K562 (cell line): ENCODE data around the gene RNF151. TPM values are rescaled to one million over a fixed set of nuclear protein-coding genes. Genes with fewer than 3 reads are reported as not detected.

Experiments
- ELK1 ChIP-seq: sonication (generic); formaldehyde crosslinking; IDR thresholded peaks from 2 replicates; pipeline ENCODE4 v1.8.1; 2022; ENCODE audit warnings: missing genetic modification reagents
- HES1 ChIP-seq: fragments of 450-650 bp; IDR thresholded peaks from 2 replicates; pipeline ENCODE4 v1.6.1; 2016; ENCODE audit warnings: low read depth, mild to moderate bottlenecking, moderate library complexity
- ILF3 ChIP-seq: fragments of 450-650 bp; IDR thresholded peaks from 2 replicates; pipeline ENCODE4 v1.6.1; 2018; ENCODE audit warnings: antibody characterized with exemption, mild to moderate bottlenecking, moderate library complexity, borderline replicate concordance
- KAT2B ChIP-seq: IDR thresholded peaks from one replicate; pipeline ENCODE4 v1.6.1; 2012; ENCODE audit warnings: low read depth, mild to moderate bottlenecking, control low read depth, inconsistent platforms, low read length, moderate library complexity
- KDM4B ChIP-seq, 2 experiments: fragments of 450-650 bp in 1 of 2; sonication (generic) in 1 of 2; IDR thresholded peaks; 2 replicates each; pipeline ENCODE4 v1.6.1; 2016 to 2017; ENCODE audit warnings: borderline replicate concordance in 2 of 2, antibody characterized with exemption in 1 of 2, low read depth in 1 of 2, mild to moderate bottlenecking in 1 of 2
- KHSRP ChIP-seq: fragments of 450-650 bp; IDR thresholded peaks from 2 replicates; pipeline ENCODE4 v1.6.1; 2017
- MNT ChIP-seq, 2 experiments: fragments of 450-650 bp; conservative IDR thresholded peaks; 2 replicates each; pipeline ENCODE4 v1.6.1; 2017; ENCODE audit warnings: mild to moderate bottlenecking in 2 of 2, moderate library complexity in 2 of 2
- MYBL2 ChIP-seq, 2 experiments: fragments of 450-650 bp in 1 of 2; sonication (generic) in 1 of 2; formaldehyde crosslinking in 1 of 2; IDR thresholded peaks; 2 replicates each; pipeline versions ENCODE4 v1.6.1 to v1.8.1; 2017 to 2022; ENCODE audit warnings: borderline replicate concordance in 1 of 2, inconsistent platforms in 1 of 2, low read depth in 1 of 2, mild to moderate bottlenecking in 1 of 2, missing genetic modification reagents in 1 of 2, moderate library complexity in 1 of 2
- NFIC ChIP-seq: fragments of 450-650 bp; IDR thresholded peaks from 2 replicates; pipeline ENCODE4 v1.6.1; 2017; ENCODE audit warnings: mild to moderate bottlenecking, inconsistent platforms
- NR1H2 ChIP-seq: sonication (generic); formaldehyde crosslinking; IDR thresholded peaks from 2 replicates; pipeline ENCODE4 v1.4.0; 2020; ENCODE audit warnings: mild to moderate bottlenecking, missing genetic modification reagents
- PTTG1 ChIP-seq: fragments of 450-650 bp; IDR thresholded peaks from 2 replicates; pipeline ENCODE4 v1.6.1; 2016; ENCODE audit warnings: low read depth, mild to moderate bottlenecking, missing genetic modification characterization, missing compliant biosample characterization
- SMAD4 ChIP-seq: fragments of 250-450 bp; sonication (Bioruptor Pico); conservative IDR thresholded peaks from 2 replicates; pipeline ENCODE4 v1.8.0; 2021; ENCODE audit warnings: inconsistent platforms, mild to moderate bottlenecking, moderate library complexity
- TFAM ChIP-seq: fragments of 250-450 bp; sonication (Bioruptor Pico); conservative IDR thresholded peaks from 2 replicates; pipeline ENCODE4 v1.5.0; 2021; ENCODE audit warnings: mild to moderate bottlenecking, moderate library complexity
- ZC3H4 ChIP-seq: sonication (generic); formaldehyde crosslinking; IDR thresholded peaks from 2 replicates; pipeline ENCODE4 v1.9.0; 2021; ENCODE audit warnings: missing genetic modification reagents, borderline replicate concordance
- ZKSCAN1 ChIP-seq: fragments of 150-350 bp; IDR thresholded peaks from 2 replicates; pipeline ENCODE4 v1.6.1; 2016; ENCODE audit warnings: low read depth, low read length
- ZNF212 ChIP-seq: fragments of 450-650 bp; formaldehyde crosslinking; IDR thresholded peaks from 2 replicates; pipeline ENCODE4 v1.4.0; 2020; ENCODE audit warnings: mild to moderate bottlenecking
- ZNF253 ChIP-seq: fragments of 250-450 bp; sonication (Bioruptor Pico); conservative IDR thresholded peaks from 2 replicates; pipeline ENCODE4 v1.6.1; 2021; ENCODE audit warnings: mild to moderate bottlenecking
- ZNF639 ChIP-seq, 2 experiments: fragments of 200-800 bp in 1 of 2; sonication (Bioruptor generic) in 1 of 2; sonication (generic) in 1 of 2; formaldehyde crosslinking in 1 of 2; IDR thresholded peaks in 1 of 2; conservative IDR thresholded peaks in 1 of 2; 2 replicates each; pipeline versions ENCODE4 v1.5.0 to v1.6.1; 2016 to 2020; ENCODE audit warnings: missing compliant biosample characterization in 1 of 2, missing genetic modification characterization in 1 of 2, missing genetic modification reagents in 1 of 2
- polyA plus RNA-seq, 8 experiments: library from polyadenylated mRNA; depleted of rRNA in 4 of 8; stranded (reverse) in 5 of 8; unstranded in 3 of 8; fragments of >200 nt; fragmentation: Nextera tagmentation in 2 of 8; fragmentation: Illumina TruSeq in 1 of 8; extraction: Ambion mirVana in 2 of 8; extraction: Trizol in 1 of 8; gene quantifications; 2 replicates each; pipeline versions ENCODE4 v1.2.1 to v1.2.3, GENCODE V29; 2011 to 2014; ENCODE audit warnings: inconsistent platforms in 1 of 8, missing spikeins in 1 of 8
- total RNA-seq, 7 experiments: library from RNA; depleted of rRNA in 6 of 7; stranded (reverse); fragments of >200 nt in 6 of 7; fragmentation: Illumina TruSeq in 2 of 7; extraction: Trizol in 2 of 7; gene quantifications; 2 replicates each; pipeline versions ENCODE4 v1.2.1 to v1.2.3, GENCODE V29; 2011 to 2021; ENCODE audit warnings: low replicate concordance in 1 of 7

The RNF151 gene
- total and polyA plus RNA-seq, 9 of the 15 experiments (the other 6 are each of a cell fraction or from before 2014, with no cell fraction given) = not detected

GRCh38 chr16:2009791-2010510, 43.3 kb downstream of the RNF151 start, which contains the start of gene ZNF598 (continued):
- TF ChIP-seq ZNF639 (CRISPR knock-in tag; conservative IDR thresholded peaks at IDR 0.05 in 1 of 2, IDR thresholded peaks at IDR 0.05 in 1 of 2) = peak in 1 of 2 experiments; percentile 97; a peak in 2 of 4 replicates
- TF ChIP-seq NR1H2 (CRISPR knock-in tag) = peak; percentile 50; the same call in 1 of the 2 replicates
- TF ChIP-seq MNT (conservative IDR thresholded peaks at IDR 0.05) = peak; percentile 95 to 98
- TF ChIP-seq NFIC = peak; percentile 47
- 0 out of 2 replicates have a peak, but pooled peaks have one; percentile 17 for TF ChIP-seq HES1
- peak; percentile 74 for TF ChIP-seq SMAD4 (CRISPR knock-in tag)
- TF ChIP-seq TFAM = no peak
- TF ChIP-seq ILF3 = no peak
- no peak for TF ChIP-seq KDM4B (IDR thresholded peaks at IDR 0.05; ENCODE audit: borderline replicate concordance in 2 of 2, low read depth in 1 of 2)
- 0 out of 2 replicates have a peak, but pooled peaks have one; percentile 18 for TF ChIP-seq ZKSCAN1
- no peak for TF ChIP-seq ZC3H4 (CRISPR knock-in tag)
- TF ChIP-seq MYBL2 (IDR thresholded peaks at IDR 0.05; ENCODE audit: low read depth) = no peak
- TF ChIP-seq MYBL2 (CRISPR knock-in tag; IDR thresholded peaks at IDR 0.05; ENCODE audit: borderline replicate concordance) = no peak
- no peak for TF ChIP-seq KAT2B
- TF ChIP-seq PTTG1 = no peak
- no peak for TF ChIP-seq ZNF253 (CRISPR knock-in tag)
- no peak for TF ChIP-seq ZNF212 (CRISPR knock-in tag)
- no peak for TF ChIP-seq KHSRP
- no peak for TF ChIP-seq ELK1 (CRISPR knock-in tag)
